ENCODE results near the gene PTPRB. TPM values are rescaled to one million over a fixed set of nuclear protein-coding genes. Genes with fewer than 3 reads are reported as not detected.

The PTPRB gene
- total RNA-seq, 1 experiment from 2014 or later, result not detected

- DNase-seq (ENCODE audit: low spot score), result no peak
- in situ Hi-C loops (cut with HindIII; ENCODE audit: low sequenced_read_pairs), result no loop called here
These were observed 150.6 kb downstream of the PTPRB start for GRCh38 chr12:70486588-70486987.

GRCh38 chr12:70485704-70486103 is 151.5 kb downstream of the PTPRB start:
- no peak for DNase-seq (ENCODE audit: low spot score)
- in situ Hi-C loops (cut with HindIII; ENCODE audit: low sequenced_read_pairs), result no loop called here

- no peak for DNase-seq (ENCODE audit: low spot score)
- in situ Hi-C loops (cut with HindIII; ENCODE audit: low sequenced_read_pairs), result no loop called here
These were observed 152.8 kb downstream of the PTPRB start for GRCh38 chr12:70484464-70484863.

- in situ Hi-C loops (cut with HindIII; ENCODE audit: low sequenced_read_pairs), result no loop called here
- DNase-seq (ENCODE audit: low spot score), result no peak
These were observed 154.5 kb downstream of the PTPRB start for GRCh38 chr12:70482764-70483163.

- no peak for DNase-seq (ENCODE audit: low spot score)
- in situ Hi-C loops (cut with HindIII; ENCODE audit: low sequenced_read_pairs), result no loop called here
These were observed 167.9 kb downstream of the PTPRB start for GRCh38 chr12:70469221-70469820.

GRCh38 chr12:70468741-70469140 is 168.5 kb downstream of the PTPRB start:
- in situ Hi-C loops (cut with HindIII; ENCODE audit: low sequenced_read_pairs), result no loop called here
- no peak for DNase-seq (ENCODE audit: low spot score)

GRCh38 chr12:70467918-70468733 is 169.1 kb downstream of the PTPRB start:
- no peak for DNase-seq (ENCODE audit: low spot score)
- in situ Hi-C loops (cut with HindIII; ENCODE audit: low sequenced_read_pairs), result no loop called here

DNA sequence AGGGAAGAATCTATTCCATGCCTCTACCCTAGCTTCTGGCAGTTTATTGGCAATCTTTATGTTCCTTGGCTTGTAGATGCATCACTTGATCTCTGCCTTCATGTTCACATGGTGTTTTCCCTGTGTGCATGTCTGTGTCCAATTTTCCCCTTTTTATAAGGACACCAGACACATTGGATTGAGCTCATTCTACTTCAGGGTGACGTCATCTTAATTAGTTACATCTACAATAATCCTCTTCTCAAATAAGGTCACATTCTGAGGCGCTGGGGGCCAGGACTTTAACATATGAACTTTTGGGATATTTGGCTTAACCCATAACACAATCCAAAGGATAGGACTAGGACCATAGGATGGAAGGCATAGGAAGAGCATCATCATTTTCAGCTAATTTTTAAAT is 169.8 kb downstream of the PTPRB start:
- no peak for DNase-seq (ENCODE audit: low spot score)
- in situ Hi-C loops (cut with HindIII; ENCODE audit: low sequenced_read_pairs), result no loop called here

GRCh38 chr12:70466753-70467152 is 170.5 kb downstream of the PTPRB start:
- in situ Hi-C loops (cut with HindIII; ENCODE audit: low sequenced_read_pairs), result no loop called here
- no peak for DNase-seq (ENCODE audit: low spot score)
